ENCODE results near the gene FCN3.

The FCN3 gene

DNA sequence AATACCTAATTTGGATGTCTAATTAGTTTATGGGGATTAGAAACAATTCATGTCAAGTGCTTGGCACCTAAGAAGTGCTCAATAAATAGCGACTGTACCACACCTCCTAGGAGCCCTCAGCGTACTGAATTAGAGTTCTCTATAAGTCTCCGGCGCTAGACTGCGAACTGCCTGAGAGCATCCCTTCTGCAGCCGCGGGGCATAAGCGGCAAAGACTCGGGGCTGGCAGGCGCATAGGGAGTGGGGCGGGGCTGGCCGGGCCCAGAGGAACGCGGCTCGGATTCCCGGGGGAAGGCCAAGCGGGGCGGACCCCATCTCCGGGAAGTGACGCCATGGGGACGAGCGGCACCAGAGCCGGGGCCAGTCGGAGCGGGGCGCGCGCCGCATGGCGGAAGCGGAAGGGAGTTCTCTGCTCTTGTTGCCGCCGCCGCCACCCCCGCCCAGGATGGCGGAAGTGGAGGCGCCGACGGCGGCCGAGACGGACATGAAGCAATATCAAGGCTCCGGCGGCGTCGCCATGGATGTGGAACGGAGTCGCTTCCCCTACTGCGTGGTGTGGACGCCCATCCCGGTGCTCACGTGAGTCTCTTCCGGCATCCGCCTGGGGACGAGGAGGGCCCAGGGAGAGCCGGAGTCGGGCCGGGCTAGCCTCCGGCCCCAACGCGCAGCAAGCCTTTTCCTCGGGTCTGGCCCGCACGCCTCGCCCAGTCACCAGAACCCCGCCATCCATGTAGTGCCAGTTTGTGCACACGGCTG lies 52.6 kb downstream of the FCN3 start, which contains the start of gene TMEM222:
TSS of gene TMEM222 (plus strand) at position 351 of the 756 bp plus-strand sequence. CDS start at position 386, 35 bp downstream.
- no peaks in the 10 kb centered on the region for H3K27me3 Mint-ChIP-seq (ENCODE audit: low read depth)
- TF ChIP-seq, protein P1, sequence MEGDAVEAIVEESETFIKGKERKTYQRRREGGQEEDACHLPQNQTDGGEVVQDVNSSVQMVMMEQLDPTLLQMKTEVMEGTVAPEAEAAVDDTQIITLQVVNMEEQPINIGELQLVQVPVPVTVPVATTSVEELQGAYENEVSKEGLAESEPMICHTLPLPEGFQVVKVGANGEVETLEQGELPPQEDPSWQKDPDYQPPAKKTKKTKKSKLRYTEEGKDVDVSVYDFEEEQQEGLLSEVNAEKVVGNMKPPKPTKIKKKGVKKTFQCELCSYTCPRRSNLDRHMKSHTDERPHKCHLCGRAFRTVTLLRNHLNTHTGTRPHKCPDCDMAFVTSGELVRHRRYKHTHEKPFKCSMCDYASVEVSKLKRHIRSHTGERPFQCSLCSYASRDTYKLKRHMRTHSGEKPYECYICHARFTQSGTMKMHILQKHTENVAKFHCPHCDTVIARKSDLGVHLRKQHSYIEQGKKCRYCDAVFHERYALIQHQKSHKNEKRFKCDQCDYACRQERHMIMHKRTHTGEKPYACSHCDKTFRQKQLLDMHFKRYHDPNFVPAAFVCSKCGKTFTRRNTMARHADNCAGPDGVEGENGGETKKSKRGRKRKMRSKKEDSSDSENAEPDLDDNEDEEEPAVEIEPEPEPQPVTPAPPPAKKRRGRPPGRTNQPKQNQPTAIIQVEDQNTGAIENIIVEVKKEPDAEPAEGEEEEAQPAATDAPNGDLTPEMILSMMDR (IDR thresholded peaks at IDR 0.05; ENCODE audit: unreplicated experiment in 3 of 3): peak in 2 of 3 experiments; percentile 11 to 22
- peak within 1 kb of the TSS; percentile 96 to 99 (median 97) for H3K4me3 Mint-ChIP-seq
- H3K27ac Mint-ChIP-seq: peak within 1 kb of the TSS; percentile 93 to 95 (median 95)
- H3K36me3 Mint-ChIP-seq (ENCODE audit: low read depth): peaks cover 16% of the 10 kb centered on the region
- peaks cover 47% of the 10 kb centered on the region for H3K4me1 Mint-ChIP-seq
- no peaks in the 10 kb centered on the region for H3K9me3 Mint-ChIP-seq

Measured in nephron (organoid).